Adipocyte (in vitro differentiated cells): ENCODE measurements around the gene TNS1.

Experiments
- DNase-seq: peaks from one replicate; pipeline ENCODE4 v3.0.0-alpha.2; 2015; ENCODE audit warnings: low read depth
- H3K27me3 ChIP-seq: replicated peaks from 2 replicates; pipeline ENCODE4 v1.7.0; 2013; ENCODE audit warnings: mild to moderate bottlenecking, low read length, moderate library complexity; ENCODE audit not compliant: control insufficient read depth, insufficient read depth
- H3K36me3 ChIP-seq: 2 replicates; pipeline ENCODE4 v1.7.0; 2013; ENCODE audit warnings: low read length, mild to moderate bottlenecking, moderate library complexity; ENCODE audit not compliant: control insufficient read depth, insufficient read depth, severe bottlenecking
- H3K4me1 ChIP-seq: 2 replicates; pipeline ENCODE4 v1.7.0; 2013; ENCODE audit warnings: mild to moderate bottlenecking, low read length, moderate library complexity; ENCODE audit not compliant: control insufficient read depth, insufficient read depth
- H3K4me3 ChIP-seq: 2 replicates; pipeline ENCODE4 v1.7.0; 2013; ENCODE audit warnings: mild to moderate bottlenecking, low read length, moderate library complexity
- H3K9ac ChIP-seq: 2 replicates; pipeline ENCODE4 v1.7.0; 2013; ENCODE audit warnings: mild to moderate bottlenecking, low read length, moderate library complexity
- H3K9me3 ChIP-seq: 2 replicates; pipeline ENCODE4 v1.7.0; 2013; ENCODE audit warnings: mild to moderate bottlenecking, low read length, moderate library complexity; ENCODE audit not compliant: control insufficient read depth

TNS1 gene

DNA sequence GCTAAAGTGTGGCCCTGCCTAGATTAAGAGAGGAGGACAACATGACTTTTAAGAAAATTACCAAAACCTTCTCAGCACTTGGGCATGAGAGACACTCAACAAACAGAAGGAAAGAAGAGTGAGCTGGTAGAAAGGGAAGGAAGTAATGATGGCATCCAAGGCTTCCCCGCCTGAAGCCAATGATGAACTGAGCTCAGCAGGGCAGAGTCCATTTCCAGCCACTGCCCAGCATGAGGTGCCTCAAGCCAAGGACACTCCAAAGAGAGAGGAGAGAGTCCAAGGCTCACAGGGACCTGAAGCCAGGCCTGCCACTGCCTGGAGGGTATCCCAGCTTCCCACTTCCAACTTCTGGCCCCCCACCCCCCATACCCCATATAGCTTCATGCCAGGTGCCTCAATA, 9.5 kb upstream of the TNS1 start:
- Histone ChIP-seq H3K4me1 (peaks cover 21% of the 10 kb centered on the region), H3K9me3 (no peaks in the 10 kb centered on the region), H3K27me3 (no peaks in the 10 kb centered on the region), H3K36me3 (no peaks in the 10 kb centered on the region), H3K9ac (no peak overlapping the region), H3K4me3 (no peak overlapping the region)
- DNase-seq, result no peak

DNA sequence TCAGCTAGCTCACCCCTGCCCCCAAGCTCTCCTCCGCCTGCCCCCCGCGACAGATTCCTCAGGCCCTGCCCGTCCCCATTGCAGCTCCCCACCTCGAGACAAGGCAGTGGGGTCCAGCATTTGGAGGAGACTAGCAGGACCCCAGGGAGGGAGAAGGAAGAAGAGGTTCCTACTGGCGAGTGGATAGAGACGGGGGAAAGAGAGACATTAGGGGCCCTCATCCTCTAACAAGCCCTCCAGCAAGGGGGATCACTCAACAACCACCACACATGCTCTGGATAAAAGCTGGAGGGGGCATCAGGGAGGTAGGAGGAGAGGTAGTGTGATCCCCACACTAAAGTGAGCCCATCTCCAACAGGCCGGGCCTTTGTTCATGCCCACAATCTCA, 8.9 kb upstream of the TNS1 start:
- Histone ChIP-seq H3K9ac (no peak overlapping the region), H3K36me3 (no peaks in the 10 kb centered on the region), H3K9me3 (no peaks in the 10 kb centered on the region), H3K4me1 (peaks cover 21% of the 10 kb centered on the region), H3K4me3 (no peak overlapping the region), H3K27me3 (no peaks in the 10 kb centered on the region)
- no peak for DNase-seq

DNA sequence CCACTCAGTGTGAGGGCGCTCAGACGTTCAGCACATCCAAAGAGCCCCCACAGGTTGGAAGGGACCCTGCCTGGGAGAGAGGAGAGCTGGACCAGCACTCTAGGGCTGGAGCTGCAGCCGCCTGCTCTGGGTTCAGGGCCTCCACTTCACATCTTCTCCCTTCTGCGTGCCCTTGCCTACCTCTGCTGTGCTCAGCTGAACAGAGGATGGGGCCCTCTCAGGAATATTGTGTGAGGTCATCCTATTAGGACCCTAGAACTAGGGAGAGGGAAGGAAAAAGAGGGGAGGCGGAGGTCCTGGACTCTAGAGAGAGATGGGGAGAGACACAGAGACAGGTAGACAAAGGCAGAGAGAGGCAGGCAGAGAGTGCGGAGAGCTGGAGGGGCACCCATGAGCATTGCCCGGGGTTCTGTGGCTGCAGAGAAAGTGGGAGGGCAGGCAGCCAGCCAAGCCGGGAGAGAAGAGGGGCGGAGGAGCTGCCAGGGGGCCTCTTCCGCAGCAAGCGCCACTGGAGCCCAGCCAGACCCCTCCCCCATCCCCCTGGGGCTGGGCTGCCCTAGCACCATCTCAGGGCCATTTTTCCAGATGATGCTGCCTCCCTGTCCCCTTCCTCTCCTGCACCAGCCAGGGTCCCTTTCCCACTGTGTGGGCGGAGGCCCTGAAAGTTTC, 8.3 kb upstream of the TNS1 start:
- Histone ChIP-seq H3K4me1 (peaks cover 26% of the 10 kb centered on the region), H3K36me3 (no peaks in the 10 kb centered on the region), H3K9ac (no peak overlapping the region), H3K9me3 (no peaks in the 10 kb centered on the region), H3K27me3 (no peaks in the 10 kb centered on the region), H3K4me3 (no peak overlapping the region)
- DNase-seq, result no peak

DNA sequence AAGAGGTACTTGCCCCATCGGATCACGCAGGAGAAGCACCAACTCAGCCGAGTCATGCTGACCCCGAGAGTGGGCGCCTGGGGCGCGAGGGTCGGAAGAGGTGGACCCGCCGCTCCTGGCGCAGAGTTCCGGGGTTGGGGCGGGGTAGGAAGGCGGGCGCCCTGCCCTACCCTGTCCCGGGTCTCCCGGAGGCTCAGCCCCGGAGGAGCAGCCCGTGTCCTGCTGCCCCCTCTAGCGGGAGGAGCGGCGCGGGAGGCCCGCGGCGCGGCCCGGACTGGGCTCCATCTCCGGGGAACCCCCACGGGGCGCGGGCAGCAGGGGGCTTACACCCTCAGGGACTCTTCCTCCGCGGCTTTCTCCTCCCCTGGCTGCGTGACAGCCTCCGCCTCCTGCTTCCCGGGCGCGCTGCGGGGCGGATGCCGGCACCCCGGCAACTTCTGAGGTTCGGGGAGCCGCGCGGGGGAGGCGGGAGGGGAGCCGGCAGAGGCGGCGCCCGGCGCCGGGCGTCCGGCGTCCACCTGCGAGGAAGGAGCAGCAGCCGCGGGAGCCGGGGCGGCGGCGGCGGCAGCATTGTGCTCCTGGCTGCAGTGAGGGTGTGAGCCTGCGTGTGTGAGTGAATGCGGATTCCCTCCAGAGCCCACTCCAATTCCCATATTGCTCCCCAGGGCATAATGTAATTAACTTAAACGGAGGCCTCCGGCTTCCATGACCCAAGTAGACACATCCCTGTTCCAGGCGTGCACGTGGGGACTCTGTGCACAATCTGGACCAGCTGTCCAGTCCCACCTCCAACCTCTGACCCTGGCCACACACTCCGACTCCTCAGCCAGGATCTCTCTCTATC, 7.6 kb upstream of the TNS1 start:
- DNase-seq, result peak; percentile 89
- Histone ChIP-seq H3K4me1 (peaks cover 33% of the 10 kb centered on the region), H3K9ac (peak overlapping the region; percentile 81), H3K9me3 (no peaks in the 10 kb centered on the region), H3K27me3 (no peaks in the 10 kb centered on the region), H3K36me3 (no peaks in the 10 kb centered on the region), H3K4me3 (peak overlapping the region; percentile 83)

DNA sequence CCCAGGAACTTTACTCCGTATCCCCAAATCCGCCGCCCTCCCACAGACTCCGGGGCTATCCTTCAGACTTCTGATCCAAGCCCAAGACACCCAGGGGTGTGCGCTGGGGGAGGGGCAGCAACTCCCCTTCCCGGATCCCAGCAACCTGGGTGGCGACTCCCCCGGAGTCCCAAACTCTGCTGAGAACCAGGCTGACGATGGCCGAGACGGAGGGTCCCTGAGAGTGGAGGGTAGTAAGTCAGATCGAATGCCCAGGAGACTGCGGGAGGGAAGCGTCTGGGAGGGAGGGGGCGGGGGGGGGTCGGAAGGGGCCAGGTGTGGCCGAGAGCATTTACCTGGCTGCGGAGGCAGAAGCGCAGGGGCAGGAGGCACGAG, 7.0 kb upstream of the TNS1 start:
- peak overlapping the region; percentile 83 for H3K4me3 ChIP-seq
- H3K4me1 ChIP-seq, result peaks cover 40% of the 10 kb centered on the region
- H3K27me3 ChIP-seq, result no peaks in the 10 kb centered on the region
- H3K9ac ChIP-seq, result peak overlapping the region; percentile 81
- no peaks in the 10 kb centered on the region for H3K9me3 ChIP-seq
- H3K36me3 ChIP-seq, result no peaks in the 10 kb centered on the region
- DNase-seq, result peak; percentile 19

DNA sequence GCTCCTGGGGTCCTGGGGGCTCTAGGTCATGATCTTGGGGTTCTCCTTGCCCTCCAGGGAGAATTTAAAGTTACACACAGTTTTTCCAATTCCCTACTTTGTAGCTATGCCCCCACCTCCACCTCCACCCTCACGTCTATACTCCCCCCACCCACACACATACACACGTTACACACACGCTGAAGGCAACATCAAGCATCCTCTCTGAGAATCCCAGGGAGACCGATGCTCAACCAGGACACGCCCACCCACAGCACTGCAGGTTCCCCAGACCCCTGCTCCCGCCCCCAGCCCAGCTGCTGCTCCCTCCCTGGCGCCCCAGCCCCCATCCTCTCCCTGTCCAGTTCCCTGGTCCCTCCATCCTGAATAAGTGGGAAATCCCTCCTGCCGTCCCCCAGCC, 6.4 kb upstream of the TNS1 start:
- peak; percentile 14 for DNase-seq
- Histone ChIP-seq H3K27me3 (no peaks in the 10 kb centered on the region), H3K4me3 (peak overlapping the region; percentile 83), H3K4me1 (peaks cover 44% of the 10 kb centered on the region), H3K36me3 (no peaks in the 10 kb centered on the region), H3K9me3 (no peaks in the 10 kb centered on the region), H3K9ac (peak overlapping the region; percentile 81)

DNA sequence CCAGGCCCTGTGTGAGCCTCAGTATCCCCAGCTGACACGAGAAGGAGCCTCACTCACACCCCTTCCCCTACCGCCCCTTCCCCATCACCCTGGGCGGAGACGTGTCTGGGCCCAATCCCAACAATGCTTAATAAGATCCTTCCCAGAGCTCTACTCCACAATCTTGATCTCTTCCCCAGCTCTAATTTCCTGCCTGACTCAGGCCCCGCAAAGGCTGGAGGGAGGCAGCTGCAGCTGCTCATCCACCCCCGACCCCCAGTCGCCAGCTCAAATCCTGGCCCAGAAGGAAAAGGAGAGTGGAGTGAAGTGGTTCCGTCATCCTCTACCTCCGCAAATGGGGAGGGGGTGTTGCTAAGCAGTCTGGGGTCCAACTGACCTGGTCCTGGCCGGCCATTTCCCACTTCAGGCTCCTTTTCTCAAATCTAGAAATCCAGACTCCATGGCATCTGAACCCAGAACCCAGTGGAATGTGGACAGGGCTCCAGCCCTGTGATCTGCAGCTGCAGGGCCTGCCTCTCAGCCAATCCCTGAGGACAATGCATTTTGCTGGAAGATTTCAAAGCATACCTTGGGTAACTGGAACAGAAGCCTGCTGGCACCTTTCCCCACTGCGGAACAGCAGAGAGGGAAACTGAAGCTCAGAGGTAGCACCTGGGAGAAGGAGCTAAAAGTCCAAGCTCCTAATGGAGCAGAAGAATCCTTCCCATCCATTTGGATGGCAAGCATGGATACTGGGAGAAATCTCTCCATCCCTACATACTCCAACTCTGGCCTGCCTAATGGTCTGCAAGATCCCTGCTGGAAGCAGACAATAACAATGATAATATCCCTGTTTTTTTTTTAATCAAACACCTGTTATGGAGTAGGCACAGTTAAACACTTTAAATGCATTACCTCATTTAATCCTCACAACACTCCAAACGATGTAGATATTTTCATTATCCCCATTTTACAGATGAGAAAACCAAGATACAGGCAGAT, 5.6 kb upstream of the TNS1 start:
- H3K27me3 ChIP-seq, result no peaks in the 10 kb centered on the region
- peaks cover 49% of the 10 kb centered on the region for H3K4me1 ChIP-seq
- H3K9ac ChIP-seq, result peak overlapping the region; percentile 47
- peak overlapping the region; percentile 21 for H3K4me3 ChIP-seq
- peak; percentile 55 for DNase-seq
- no peaks in the 10 kb centered on the region for H3K9me3 ChIP-seq
- no peaks in the 10 kb centered on the region for H3K36me3 ChIP-seq

GRCh38 chr2:218006741-218007140, 3.9 kb upstream of the TNS1 start:
- no peaks in the 10 kb centered on the region for H3K27me3 ChIP-seq
- no peak for DNase-seq
- no peaks in the 10 kb centered on the region for H3K9me3 ChIP-seq
- H3K4me3 ChIP-seq, result no peak overlapping the region
- H3K4me1 ChIP-seq, result peaks cover 53% of the 10 kb centered on the region
- peak overlapping the region; percentile 25 for H3K9ac ChIP-seq
- H3K36me3 ChIP-seq, result no peaks in the 10 kb centered on the region

GRCh38 chr2:218005486-218005885, 2.7 kb upstream of the TNS1 start:
- no peaks in the 10 kb centered on the region for H3K36me3 ChIP-seq
- H3K27me3 ChIP-seq, result no peaks in the 10 kb centered on the region
- no peaks in the 10 kb centered on the region for H3K9me3 ChIP-seq
- no peak overlapping the region for H3K9ac ChIP-seq
- DNase-seq, result peak; percentile 43
- H3K4me3 ChIP-seq, result no peak overlapping the region
- peaks cover 63% of the 10 kb centered on the region for H3K4me1 ChIP-seq

DNA sequence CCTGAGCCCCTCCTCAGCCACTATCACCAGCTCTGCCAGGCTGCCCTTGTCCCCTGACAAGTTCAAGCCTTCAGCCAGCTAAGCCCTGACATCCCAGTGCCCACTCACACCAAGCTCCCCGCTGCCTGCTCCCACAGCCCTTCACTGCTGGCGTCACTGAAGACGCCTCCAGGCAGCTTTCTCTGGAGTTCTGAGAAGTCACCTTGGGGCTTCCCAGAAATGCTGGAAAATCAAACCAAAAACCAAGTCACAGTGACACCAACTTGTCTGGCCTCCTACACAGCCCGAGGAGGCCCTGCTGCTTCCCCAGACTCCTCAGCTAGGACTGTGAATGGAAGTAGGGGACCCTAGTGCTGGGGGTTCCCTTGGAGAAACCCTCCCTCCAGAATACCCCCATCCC, 2.2 kb upstream of the TNS1 start:
- Histone ChIP-seq H3K9ac (no peak overlapping the region), H3K36me3 (no peaks in the 10 kb centered on the region), H3K4me3 (no peak overlapping the region), H3K4me1 (peaks cover 66% of the 10 kb centered on the region), H3K27me3 (no peaks in the 10 kb centered on the region), H3K9me3 (no peaks in the 10 kb centered on the region)
- peak; percentile 29 for DNase-seq

DNA sequence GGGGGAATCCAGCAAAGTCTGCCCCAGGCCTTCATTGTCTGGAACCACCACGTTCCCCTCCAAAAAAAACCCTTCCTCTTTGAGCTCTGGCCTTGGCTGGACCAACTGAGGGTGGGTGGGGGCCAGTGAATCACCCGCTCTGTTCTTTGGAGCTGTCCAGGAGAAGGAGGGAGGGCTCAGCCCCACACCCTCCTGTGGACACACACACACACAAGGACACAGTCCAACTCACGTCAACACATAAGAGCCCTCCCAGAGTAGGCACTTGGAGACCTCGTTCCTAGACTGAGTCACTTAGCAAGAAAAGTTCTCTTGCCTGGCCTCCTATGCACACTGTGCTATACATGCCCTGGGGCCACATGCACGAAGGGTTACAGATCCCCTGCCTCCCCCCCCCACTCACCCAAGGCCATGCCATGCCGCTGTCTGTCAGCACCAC, 1.2 kb upstream of the TNS1 start:
- Histone ChIP-seq H3K9ac (peak overlapping the region; percentile 93), H3K4me1 (peaks cover 76% of the 10 kb centered on the region), H3K27me3 (no peaks in the 10 kb centered on the region), H3K4me3 (no peak overlapping the region), H3K36me3 (no peaks in the 10 kb centered on the region), H3K9me3 (no peaks in the 10 kb centered on the region)
- peak; percentile 93 for DNase-seq
